ENCODE measurements around the gene SULT1E1.
"Not testable (repeated sequence)": the region's sequence is repeated elsewhere in the genome, so short reads cannot be mapped to it uniquely, and the experiment has no call there.

Gene SULT1E1

DNA sequence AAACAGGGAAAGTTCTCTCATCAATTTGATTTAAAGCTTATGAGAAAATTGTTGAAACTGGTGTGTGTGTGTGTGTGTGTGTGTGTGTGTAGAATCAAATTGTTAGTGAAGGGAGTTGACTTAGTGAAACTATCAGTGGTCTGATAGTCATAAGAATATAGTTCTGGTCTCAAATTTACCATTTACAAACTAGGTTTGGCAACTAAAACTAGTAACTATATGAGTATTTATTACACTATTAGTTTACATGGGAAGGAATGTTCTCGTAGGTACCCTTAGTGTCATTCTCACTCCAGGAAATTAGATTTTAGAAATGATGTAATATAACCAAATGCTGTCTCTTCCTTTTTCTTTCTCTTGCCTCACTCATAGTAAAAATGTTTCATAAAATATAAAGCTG lies 11.9 kb downstream of the SULT1E1 start:
- FAIRE-seq (no peak), DNase-seq (ENCODE audit: insufficient read length, low spot score) (no peak)

- no peak for FAIRE-seq
- no peak for DNase-seq (ENCODE audit: insufficient read length, low spot score)
Measured at GRCh38 chr4:69843932-69844331, 16.0 kb downstream of the SULT1E1 start.

- FAIRE-seq (no peak), DNase-seq (ENCODE audit: insufficient read length, low spot score) (no peak)
Measured at GRCh38 chr4:69843301-69843700, 16.6 kb downstream of the SULT1E1 start.

- FAIRE-seq (no peak), DNase-seq (ENCODE audit: insufficient read length, low spot score) (no peak)
Measured at GRCh38 chr4:69838977-69839376, 21.0 kb downstream of the SULT1E1 start.

- DNase-seq (ENCODE audit: insufficient read length, low spot score): no peak
- no peak for FAIRE-seq
Measured at GRCh38 chr4:69836287-69836686, 23.7 kb downstream of the SULT1E1 start.

GRCh38 chr4:69835766-69836165 lies 24.2 kb downstream of the SULT1E1 start:
- FAIRE-seq: no peak
- DNase-seq (ENCODE audit: insufficient read length, low spot score): no peak

DNA sequence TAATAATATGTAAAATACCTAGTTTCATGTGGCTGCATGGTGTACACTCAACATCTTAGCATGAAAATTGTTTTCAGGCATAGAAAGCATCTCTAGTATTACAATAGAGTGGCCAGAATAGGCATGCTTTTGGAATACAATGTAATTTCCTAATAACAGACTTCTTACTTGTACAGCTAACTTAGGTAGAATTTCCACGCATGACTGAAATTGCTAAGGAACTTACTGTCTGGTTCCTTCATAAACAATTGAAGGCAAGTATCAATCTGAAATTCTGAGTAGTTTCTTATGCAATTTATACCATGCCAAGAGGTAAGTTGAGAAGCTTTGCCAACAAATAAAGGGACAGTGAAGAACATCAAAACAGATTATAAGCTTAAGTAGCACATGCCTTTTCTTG lies 26.7 kb downstream of the SULT1E1 start:
- FAIRE-seq: no peak
- DNase-seq (ENCODE audit: insufficient read length, low spot score): no peak

GRCh38 chr4:69832326-69833030 lies 27.5 kb downstream of the SULT1E1 start:
- no peak for FAIRE-seq
- DNase-seq (ENCODE audit: insufficient read length, low spot score): no peak

- DNase-seq (ENCODE audit: insufficient read length, low spot score) (no peak), FAIRE-seq (no peak)
Measured at GRCh38 chr4:69831646-69832325, 28.2 kb downstream of the SULT1E1 start.

GRCh38 chr4:69831270-69831627 lies 28.7 kb downstream of the SULT1E1 start:
- FAIRE-seq: no peak
- no peak for DNase-seq (ENCODE audit: insufficient read length, low spot score)

GRCh38 chr4:69830560-69831269 lies 29.2 kb downstream of the SULT1E1 start:
- no peak for FAIRE-seq
- no peak for DNase-seq (ENCODE audit: insufficient read length, low spot score)

GRCh38 chr4:69830192-69830559 lies 29.8 kb downstream of the SULT1E1 start:
- FAIRE-seq: no peak

DNA sequence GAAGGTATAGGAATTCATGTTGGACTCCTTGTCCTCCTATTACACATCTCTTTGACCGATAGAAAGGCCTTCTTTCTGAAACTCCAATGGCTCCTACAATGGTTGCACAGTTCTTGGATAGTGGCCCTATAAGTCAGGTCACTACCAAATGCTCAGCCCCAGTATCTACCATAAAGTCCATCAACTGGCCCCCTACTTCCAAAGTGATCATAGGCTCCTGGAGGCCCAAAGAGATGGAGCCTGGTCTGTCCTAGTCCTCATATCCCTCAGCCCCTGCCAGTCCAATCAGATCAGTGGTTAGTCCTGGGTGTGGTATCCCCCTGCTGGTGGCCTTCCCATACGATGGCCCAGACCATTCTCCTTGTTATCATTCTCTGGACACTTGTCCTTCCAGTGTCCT lies 30.3 kb downstream of the SULT1E1 start:
- DNase-seq (ENCODE audit: insufficient read length, low spot score) (no peak), FAIRE-seq (no peak)

More at GRCh38 chr4:69830192-69830559, 29.8 kb downstream of the SULT1E1 start:
- DNase-seq (ENCODE audit: insufficient read length, low spot score): no peak

DNA sequence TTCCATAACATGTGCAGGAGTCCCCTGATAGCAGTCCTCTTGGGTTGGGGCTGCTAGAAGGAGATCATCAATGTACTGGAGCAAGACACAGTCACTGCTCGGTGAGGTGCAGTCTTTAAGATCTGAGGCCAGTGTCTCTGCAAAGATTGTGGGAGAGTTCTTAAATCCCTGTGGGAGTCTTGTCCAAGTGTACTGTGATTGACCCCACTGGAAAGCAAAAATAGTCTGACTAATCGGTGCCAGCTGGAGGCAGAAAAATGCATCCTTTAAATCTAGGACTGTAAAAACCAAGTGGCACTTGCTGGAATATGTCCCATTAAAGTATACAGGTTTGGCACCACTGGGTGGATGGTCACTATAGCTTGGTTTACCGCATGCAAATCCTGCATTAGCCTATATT lies 31.1 kb downstream of the SULT1E1 start:
- DNase-seq (ENCODE audit: insufficient read length, low spot score): no peak
- no peak for FAIRE-seq

GRCh38 chr4:69825056-69825455 lies 34.9 kb downstream of the SULT1E1 start:
- not testable (repeated sequence) for DNase-seq (ENCODE audit: insufficient read length, low spot score); FAIRE-seq

- FAIRE-seq (no peak), DNase-seq (ENCODE audit: insufficient read length, low spot score) (no peak)
Measured at GRCh38 chr4:69823481-69824186, 36.3 kb downstream of the SULT1E1 start.

GRCh38 chr4:69823048-69823447 lies 36.9 kb downstream of the SULT1E1 start:
- no peak for FAIRE-seq
- no peak for DNase-seq (ENCODE audit: insufficient read length, low spot score)

DNA sequence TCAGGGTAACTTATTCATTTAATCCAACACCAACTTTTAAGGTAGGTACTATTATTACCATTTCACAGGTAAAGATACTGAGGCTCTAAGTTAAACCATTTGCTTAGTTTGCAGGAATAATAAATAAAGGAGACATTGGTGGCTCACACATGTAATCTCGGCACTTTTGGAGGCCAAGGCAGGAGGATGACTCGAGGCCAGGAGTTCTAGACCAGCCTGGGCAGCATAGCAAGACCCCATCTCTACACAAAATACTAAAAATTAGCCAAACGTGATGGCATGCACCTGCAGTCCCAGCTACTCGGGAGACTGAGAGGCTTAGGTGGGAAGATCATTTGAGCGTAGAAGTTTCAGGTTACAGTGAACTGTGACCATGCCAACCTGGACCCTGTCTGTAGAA lies 37.7 kb downstream of the SULT1E1 start:
- no peak for DNase-seq (ENCODE audit: insufficient read length, low spot score)
- FAIRE-seq: no peak

GRCh38 chr4:69818060-69818639 lies 41.8 kb downstream of the SULT1E1 start:
- FAIRE-seq (no peak), DNase-seq (ENCODE audit: insufficient read length, low spot score) (no peak)

DNA sequence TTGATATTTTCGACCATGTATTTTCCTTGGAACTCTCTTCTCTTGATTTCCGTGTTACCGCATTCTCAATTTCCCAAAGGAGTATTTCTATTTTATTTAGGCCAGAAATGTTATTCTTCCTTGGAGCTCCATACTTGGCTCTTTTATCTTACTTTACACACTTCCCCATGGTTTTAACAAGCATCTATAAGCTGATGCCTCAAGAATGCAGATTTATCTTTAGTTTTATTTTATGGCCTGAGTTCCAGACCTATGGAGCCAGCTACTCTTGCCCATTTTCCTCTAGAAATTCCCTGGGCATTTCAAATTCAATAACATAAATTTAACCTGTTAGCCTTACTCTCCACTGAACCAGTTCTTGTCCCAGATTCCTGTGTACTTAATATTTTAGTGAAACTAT lies 43.7 kb downstream of the SULT1E1 start:
- no peak for FAIRE-seq
- DNase-seq (ENCODE audit: insufficient read length, low spot score): no peak

- FAIRE-seq: no peak
- DNase-seq (ENCODE audit: insufficient read length, low spot score): no peak
Measured at GRCh38 chr4:69813628-69814027, 46.3 kb downstream of the SULT1E1 start.

Measured in HTR-8/SVneo (cell line).